ENCODE measurements around the gene PKN1. TPM values are rescaled to one million over a fixed set of nuclear protein-coding genes. Genes with fewer than 3 reads are reported as not detected.

Gene PKN1
- total and polyA plus RNA-seq, 9 of the 15 experiments (the other 6 are each of a cell fraction or from before 2014, with no cell fraction given) = 0.30 to 228 (median 77.5) TPM

GRCh38 chr19:14419106-14419813, 13.8 kb upstream of the PKN1 start, which contains the start of gene DDX39A (continued):
- TF ChIP-seq, protein P1, sequence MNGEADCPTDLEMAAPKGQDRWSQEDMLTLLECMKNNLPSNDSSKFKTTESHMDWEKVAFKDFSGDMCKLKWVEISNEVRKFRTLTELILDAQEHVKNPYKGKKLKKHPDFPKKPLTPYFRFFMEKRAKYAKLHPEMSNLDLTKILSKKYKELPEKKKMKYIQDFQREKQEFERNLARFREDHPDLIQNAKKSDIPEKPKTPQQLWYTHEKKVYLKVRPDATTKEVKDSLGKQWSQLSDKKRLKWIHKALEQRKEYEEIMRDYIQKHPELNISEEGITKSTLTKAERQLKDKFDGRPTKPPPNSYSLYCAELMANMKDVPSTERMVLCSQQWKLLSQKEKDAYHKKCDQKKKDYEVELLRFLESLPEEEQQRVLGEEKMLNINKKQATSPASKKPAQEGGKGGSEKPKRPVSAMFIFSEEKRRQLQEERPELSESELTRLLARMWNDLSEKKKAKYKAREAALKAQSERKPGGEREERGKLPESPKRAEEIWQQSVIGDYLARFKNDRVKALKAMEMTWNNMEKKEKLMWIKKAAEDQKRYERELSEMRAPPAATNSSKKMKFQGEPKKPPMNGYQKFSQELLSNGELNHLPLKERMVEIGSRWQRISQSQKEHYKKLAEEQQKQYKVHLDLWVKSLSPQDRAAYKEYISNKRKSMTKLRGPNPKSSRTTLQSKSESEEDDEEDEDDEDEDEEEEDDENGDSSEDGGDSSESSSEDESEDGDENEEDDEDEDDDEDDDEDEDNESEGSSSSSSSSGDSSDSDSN (IDR thresholded peaks at IDR 0.05; ENCODE audit: borderline replicate concordance in 1 of 2, low read depth in 2 of 2, low read length in 2 of 2) = 0 out of 4 replicates have a peak, but pooled peaks of 1 of the 2 experiments have one; percentile 32
- TF ChIP-seq CAMTA2 (CRISPR knock-in tag; conservative IDR thresholded peaks at IDR 0.05) (no peak), TCF7L2 (IDR thresholded peaks at IDR 0.05; ENCODE audit: low read depth, low read length) (no peak), ZBTB1 (CRISPR knock-in tag; IDR thresholded peaks at IDR 0.05; ENCODE audit: borderline replicate concordance, low read depth) (no peak; the same call in 1 of the 2 replicates), NFXL1 (CRISPR knock-in tag; IDR thresholded peaks at IDR 0.05) (no peak), SAFB (IDR thresholded peaks at IDR 0.05; ENCODE audit: borderline replicate concordance, low read depth, low read length) (no peak), HNRNPH1 (optimal IDR thresholded peaks at IDR 0.05; ENCODE audit: low read depth, low read length) (no peak), DACH1 (IDR thresholded peaks at IDR 0.05; ENCODE audit: partially characterized antibody) (no peak), CHD1 (IDR thresholded peaks at IDR 0.05; ENCODE audit: low read length) (no peak), ZNF764 (CRISPR knock-in tag; IDR thresholded peaks at IDR 0.05; ENCODE audit: low read depth) (no peak), SMC3 (conservative IDR thresholded peaks at IDR 0.05; ENCODE audit: insufficient read depth, low read depth, low read length) (no peak), PML (IDR thresholded peaks at IDR 0.05; ENCODE audit: low read length) (peak; percentile 78), EWSR1 (IDR thresholded peaks at IDR 0.05; ENCODE audit: borderline replicate concordance, low read depth, partially characterized antibody) (no peak), WHSC1 (IDR thresholded peaks at IDR 0.05; ENCODE audit: low read length) (no peak), PHF21A (IDR thresholded peaks at IDR 0.05; ENCODE audit: borderline replicate concordance, low read depth) (no peak), CREB3L1 (IDR thresholded peaks at IDR 0.05; ENCODE audit: borderline replicate concordance, low read depth) (no peak), BRD4 (IDR thresholded peaks at IDR 0.05) (no peak), ZNF23 (CRISPR knock-in tag; IDR thresholded peaks at IDR 0.05) (no peak), EP400 (IDR thresholded peaks at IDR 0.05) (peak; percentile 99)
- TF ChIP-seq, protein P2, sequence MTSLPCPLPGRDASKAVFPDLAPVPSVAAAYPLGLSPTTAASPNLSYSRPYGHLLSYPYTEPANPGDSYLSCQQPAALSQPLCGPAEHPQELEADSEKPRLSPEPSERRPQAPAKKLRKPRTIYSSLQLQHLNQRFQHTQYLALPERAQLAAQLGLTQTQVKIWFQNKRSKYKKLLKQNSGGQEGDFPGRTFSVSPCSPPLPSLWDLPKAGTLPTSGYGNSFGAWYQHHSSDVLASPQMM (CRISPR knock-in tag; IDR thresholded peaks at IDR 0.05) = no peak
- TF ChIP-seq, protein P3, sequence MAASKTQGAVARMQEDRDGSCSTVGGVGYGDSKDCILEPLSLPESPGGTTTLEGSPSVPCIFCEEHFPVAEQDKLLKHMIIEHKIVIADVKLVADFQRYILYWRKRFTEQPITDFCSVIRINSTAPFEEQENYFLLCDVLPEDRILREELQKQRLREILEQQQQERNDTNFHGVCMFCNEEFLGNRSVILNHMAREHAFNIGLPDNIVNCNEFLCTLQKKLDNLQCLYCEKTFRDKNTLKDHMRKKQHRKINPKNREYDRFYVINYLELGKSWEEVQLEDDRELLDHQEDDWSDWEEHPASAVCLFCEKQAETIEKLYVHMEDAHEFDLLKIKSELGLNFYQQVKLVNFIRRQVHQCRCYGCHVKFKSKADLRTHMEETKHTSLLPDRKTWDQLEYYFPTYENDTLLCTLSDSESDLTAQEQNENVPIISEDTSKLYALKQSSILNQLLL (CRISPR knock-in tag; IDR thresholded peaks at IDR 0.05; ENCODE audit: borderline replicate concordance) = no peak
- TF ChIP-seq, protein P4, sequence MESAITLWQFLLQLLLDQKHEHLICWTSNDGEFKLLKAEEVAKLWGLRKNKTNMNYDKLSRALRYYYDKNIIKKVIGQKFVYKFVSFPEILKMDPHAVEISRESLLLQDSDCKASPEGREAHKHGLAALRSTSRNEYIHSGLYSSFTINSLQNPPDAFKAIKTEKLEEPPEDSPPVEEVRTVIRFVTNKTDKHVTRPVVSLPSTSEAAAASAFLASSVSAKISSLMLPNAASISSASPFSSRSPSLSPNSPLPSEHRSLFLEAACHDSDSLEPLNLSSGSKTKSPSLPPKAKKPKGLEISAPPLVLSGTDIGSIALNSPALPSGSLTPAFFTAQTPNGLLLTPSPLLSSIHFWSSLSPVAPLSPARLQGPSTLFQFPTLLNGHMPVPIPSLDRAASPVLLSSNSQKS (CRISPR knock-in tag; IDR thresholded peaks at IDR 0.05) = no peak
